Peyer's patch (tissue), 4 donors: ENCODE data around the gene APAF1.

Experiments used
- CTCF ChIP-seq, 6 experiments: fragments of 450-650 bp in 4 of 6; fragments of 200-600 bp in 2 of 6; sonication (generic) in 1 of 6; IDR thresholded peaks; one replicate each; pipeline ENCODE4 v1.5.1; 2017 to 2019; ENCODE audit warnings: antibody characterized with exemption in 6 of 6, mild to moderate bottlenecking in 3 of 6, moderate library complexity in 1 of 6
- POLR2A ChIP-seq, 2 donors: fragments of 450-650 bp; IDR thresholded peaks; one replicate each; pipeline ENCODE4 v1.5.1; 2017; ENCODE audit warnings: antibody characterized with exemption in 2 of 2, mild to moderate bottlenecking in 2 of 2, moderate library complexity in 2 of 2

DNA sequence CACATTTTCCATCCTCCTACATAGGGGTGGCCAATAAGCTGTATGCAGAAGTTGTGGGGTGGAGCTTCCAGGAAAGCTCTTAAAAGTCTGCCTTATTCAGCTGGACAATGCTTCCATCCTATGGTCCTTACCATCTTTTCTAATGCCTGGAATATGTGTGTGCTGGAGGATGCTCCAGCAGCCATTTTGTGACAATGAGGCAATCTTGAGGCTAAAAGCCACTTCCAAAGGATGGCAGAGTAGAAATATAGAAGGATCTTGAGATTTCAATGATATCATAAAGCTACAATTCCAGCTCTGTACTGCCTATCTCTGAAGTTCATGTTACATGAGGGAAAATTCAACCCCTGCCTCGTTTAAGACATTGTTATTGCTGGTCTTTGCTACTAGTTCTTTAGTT lies 95.7 kb downstream of the APAF1 start:
- TF ChIP-seq POLR2A (IDR thresholded peaks at IDR 0.05) (no peak), CTCF (IDR thresholded peaks at IDR 0.05) (no peak)
